GM12864 (cell line): ENCODE measurements around the gene SBK1.
"Not testable (repeated sequence)": the region's sequence is repeated elsewhere in the genome, so short reads cannot be mapped to it uniquely, and the experiment has no call there.

Experiments used
- DNase-seq: peaks from one replicate; pipeline ENCODE4 v3.0.0-alpha.2; 2011; ENCODE audit warnings: low read depth
- H3K4me3 ChIP-seq: 2 replicates; pipeline ENCODE4 v1.5.1; 2011; ENCODE audit warnings: mild to moderate bottlenecking, low read depth, low read length, control low read depth
- TF ChIP-seq, protein P1 (sequence below): IDR thresholded peaks from 2 replicates; pipeline ENCODE4 v1.5.1; 2011; ENCODE audit warnings: low read depth, mild to moderate bottlenecking, moderate library complexity, low read length, control low read depth, inconsistent platforms; ENCODE audit errors: missing control alignments

Gene SBK1

DNA sequence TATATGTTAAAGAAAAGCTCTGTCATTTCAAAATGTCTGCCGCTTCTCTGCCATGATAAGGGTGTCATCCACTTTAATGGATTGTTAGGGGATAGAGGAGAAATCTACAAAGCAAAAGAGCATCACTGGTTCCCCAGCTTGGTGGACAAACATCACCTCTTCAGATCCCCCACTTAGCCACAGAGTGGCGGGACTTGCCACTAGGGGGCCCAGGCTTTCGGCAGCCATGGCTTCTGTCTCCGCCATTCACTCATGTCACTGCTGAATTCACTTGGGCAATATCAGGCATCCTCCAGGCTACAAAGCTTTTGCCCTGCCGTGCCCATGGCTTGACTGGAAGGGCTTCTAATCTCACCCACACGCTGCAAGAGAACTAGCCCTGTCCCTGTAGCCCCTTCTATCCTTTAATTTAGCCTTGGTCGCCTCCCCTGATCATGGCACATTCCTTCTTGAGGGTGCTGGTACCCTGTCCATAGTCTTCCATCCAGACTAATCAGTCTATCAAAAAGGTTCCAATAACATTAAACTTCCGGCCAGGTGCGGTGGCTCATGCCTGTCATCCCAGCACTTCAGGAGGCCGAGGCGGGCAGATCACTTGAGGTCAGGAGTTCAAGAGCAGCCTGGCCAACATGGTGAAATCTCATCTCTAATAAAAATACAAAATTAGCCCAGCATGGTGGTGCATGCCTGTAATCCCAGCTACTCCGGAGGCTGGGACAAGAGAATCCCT lies 34.7 kb downstream of the SBK1 start:
- H3K4me3 ChIP-seq, result no peak overlapping the region
- DNase-seq, result peak; percentile 37
- TF ChIP-seq, protein P1, sequence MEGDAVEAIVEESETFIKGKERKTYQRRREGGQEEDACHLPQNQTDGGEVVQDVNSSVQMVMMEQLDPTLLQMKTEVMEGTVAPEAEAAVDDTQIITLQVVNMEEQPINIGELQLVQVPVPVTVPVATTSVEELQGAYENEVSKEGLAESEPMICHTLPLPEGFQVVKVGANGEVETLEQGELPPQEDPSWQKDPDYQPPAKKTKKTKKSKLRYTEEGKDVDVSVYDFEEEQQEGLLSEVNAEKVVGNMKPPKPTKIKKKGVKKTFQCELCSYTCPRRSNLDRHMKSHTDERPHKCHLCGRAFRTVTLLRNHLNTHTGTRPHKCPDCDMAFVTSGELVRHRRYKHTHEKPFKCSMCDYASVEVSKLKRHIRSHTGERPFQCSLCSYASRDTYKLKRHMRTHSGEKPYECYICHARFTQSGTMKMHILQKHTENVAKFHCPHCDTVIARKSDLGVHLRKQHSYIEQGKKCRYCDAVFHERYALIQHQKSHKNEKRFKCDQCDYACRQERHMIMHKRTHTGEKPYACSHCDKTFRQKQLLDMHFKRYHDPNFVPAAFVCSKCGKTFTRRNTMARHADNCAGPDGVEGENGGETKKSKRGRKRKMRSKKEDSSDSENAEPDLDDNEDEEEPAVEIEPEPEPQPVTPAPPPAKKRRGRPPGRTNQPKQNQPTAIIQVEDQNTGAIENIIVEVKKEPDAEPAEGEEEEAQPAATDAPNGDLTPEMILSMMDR, result peak; percentile 99

DNA sequence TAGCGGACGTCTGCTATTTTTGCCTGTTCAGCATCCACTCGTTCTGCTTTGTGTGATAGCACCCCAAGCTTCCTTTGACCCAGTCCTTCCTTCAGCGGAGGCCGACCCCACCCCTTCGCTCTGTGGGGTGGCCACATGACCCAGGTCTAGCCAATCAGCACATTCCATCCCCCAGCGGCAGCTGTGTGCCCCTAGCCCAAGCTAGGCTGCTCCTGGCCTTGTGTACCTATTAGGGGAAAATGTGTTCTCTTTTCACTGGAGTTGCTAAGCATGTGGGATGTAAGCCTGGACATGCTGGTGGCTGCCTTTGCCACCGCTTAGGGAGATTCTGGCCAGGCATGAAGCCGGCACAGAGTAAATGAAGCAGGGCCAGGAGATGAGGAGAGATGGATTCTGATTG lies 37.9 kb downstream of the SBK1 start:
- not testable (repeated sequence) for H3K4me3 ChIP-seq, DNase-seq

DNA sequence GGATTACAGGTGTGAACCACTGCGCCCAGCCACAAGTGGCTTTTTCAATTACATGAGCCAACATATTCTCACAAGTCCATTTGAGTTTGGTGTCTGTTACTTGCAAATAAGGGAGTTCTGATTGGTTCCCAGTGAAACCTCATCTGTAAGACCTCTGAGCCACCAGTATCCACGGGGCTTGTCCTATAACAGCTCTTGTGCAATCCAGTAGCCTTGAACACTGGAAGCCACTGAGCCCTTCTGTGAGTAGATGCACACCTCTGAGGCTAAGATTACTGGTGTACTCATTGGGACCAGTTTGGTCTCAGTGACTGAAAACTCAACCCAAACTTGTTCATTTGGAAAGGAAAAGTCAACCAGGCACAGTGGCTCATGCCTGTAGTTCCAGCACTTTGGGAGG lies 38.7 kb downstream of the SBK1 start:
- H3K4me3 ChIP-seq, DNase-seq: not testable (repeated sequence)

DNA sequence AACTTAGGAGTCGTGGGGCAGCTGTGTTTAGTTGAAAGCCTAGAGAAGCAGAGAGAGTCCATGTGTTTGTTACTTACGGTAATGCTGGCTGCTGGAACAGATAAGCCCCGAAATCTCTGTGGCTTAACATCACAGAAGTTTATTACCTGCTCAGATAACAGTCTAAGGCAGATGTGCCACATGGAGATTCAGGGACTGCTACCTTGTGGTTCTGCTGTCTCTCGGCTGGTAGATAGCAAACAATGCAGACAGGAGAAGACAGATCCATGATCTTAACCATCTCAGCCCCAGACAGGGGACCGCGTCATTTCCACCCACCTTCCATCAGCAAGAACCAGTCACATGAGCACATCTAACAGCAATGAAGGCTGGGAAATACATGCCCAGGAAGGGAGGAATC lies 40.3 kb downstream of the SBK1 start:
- H3K4me3 ChIP-seq, DNase-seq: not testable (repeated sequence)

DNA sequence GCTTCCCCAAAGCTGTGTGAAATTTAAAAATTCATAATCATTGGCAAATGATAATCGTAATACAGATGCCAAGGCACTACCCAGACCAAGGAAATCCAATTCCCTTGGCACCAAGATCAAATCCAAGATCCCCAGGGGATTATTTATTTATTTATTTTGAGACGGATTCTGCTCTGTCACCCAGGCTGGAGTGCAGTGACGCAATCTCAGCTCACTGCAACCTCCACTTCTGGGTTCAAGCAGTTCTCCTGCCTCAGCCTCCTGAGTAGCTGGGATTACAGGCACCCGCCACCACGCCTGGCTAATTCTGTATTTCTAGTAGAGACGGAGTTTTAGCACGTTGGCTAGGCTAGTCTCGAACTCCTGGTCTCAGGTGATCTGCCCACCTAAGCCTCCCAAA lies 43.4 kb downstream of the SBK1 start:
- H3K4me3 ChIP-seq, DNase-seq: not testable (repeated sequence)

DNA sequence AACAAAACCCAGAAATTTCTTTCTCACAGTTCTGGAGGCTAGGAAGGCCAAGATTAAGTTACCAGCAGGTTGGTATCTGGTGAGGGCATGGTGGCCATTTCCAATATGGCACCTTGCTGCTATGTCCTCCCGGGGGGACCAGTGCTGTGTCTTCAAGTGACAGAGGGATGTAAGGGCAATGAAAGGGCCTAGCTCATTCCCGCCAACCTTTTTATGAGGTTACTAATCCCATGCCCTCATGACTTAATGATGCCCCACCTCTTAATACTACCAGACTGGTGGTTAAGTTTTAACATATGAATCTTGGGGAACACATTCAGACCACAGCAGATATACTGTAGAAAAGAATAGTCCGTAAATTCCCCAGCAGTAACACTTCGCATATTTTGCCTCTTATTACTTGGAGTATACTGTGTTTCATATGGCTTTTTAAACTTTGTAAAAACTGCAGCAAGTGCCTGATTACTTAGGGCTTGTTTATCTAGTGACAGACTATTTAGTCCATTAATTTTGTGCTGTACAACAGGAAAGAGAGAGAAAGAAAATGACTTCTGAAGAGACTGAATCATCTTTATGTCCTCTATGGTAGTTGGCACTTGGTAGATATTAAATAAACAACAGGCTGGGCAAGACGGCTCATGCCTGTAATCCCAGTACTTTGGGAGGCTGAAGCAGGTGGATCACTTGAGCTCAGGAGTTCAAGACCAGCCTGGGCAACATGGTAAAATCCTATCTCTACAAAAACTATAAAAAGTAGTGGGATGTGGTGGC lies 44.8 kb downstream of the SBK1 start:
- not testable (repeated sequence) for H3K4me3 ChIP-seq, DNase-seq

DNA sequence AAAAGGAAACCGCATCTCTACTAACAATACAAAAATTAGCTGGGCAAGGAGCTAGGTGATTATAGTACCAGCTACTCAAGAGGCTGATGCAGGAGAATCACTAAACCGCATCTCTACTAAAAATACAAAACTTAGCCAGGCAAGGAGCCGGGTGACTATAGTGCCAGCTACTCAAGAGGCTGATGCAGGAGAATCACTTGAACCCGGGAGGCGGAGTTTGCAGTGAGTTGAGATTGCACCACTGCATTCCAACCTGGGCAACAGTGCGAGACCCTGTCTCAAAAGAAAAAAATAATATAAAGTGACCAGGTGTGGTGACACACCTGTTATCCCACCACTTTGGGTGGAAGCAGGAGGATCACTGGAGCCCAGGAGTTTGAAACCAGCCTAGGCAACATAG lies 45.9 kb downstream of the SBK1 start:
- DNase-seq, H3K4me3 ChIP-seq: not testable (repeated sequence)

DNA sequence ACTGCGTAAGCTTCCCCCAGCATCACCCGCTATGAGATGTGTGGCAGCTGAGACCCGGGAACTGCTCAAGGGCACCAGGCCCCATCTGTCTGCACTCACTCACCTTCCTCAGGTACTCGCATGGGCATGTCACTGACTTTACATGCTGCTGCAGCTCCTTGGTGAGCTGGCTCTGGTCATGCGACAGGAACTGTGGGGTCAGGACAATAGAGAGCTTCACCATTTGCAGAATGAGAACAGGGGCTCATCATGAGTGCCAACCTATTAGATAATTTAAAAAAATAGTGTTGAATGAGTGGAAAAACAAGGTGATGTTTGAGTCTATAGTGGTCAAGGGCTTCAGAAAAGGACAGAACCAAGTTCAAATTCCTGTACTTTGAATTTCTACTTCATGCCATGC lies 70.3 kb downstream of the SBK1 start:
- not testable (repeated sequence) for DNase-seq, H3K4me3 ChIP-seq

DNA sequence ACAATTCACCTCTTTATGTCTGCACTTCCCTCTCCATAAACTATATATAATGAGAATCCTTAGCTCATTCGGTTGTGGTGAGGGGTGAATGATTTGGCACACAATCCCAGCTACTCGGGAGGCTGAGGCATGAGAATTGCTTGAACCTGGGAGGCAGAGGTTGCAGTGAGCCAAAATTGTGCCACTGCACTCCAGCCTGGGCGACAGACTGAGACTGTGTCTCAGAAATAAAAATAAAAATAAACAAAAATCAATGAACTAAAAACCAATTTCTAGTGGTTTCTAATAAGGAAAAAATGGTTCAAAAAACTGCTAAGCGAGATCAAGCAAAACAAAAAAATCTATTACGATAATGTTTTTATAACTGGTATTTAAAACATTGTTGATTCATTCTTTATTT lies 71.1 kb downstream of the SBK1 start, which contains the start of gene NPIPB6:
TSS of gene NPIPB6 (minus strand) at position 101 of the 400 bp plus-strand sequence. CDS start 686 bp downstream, outside the sequence.
- H3K4me3 ChIP-seq, DNase-seq: not testable (repeated sequence)

DNA sequence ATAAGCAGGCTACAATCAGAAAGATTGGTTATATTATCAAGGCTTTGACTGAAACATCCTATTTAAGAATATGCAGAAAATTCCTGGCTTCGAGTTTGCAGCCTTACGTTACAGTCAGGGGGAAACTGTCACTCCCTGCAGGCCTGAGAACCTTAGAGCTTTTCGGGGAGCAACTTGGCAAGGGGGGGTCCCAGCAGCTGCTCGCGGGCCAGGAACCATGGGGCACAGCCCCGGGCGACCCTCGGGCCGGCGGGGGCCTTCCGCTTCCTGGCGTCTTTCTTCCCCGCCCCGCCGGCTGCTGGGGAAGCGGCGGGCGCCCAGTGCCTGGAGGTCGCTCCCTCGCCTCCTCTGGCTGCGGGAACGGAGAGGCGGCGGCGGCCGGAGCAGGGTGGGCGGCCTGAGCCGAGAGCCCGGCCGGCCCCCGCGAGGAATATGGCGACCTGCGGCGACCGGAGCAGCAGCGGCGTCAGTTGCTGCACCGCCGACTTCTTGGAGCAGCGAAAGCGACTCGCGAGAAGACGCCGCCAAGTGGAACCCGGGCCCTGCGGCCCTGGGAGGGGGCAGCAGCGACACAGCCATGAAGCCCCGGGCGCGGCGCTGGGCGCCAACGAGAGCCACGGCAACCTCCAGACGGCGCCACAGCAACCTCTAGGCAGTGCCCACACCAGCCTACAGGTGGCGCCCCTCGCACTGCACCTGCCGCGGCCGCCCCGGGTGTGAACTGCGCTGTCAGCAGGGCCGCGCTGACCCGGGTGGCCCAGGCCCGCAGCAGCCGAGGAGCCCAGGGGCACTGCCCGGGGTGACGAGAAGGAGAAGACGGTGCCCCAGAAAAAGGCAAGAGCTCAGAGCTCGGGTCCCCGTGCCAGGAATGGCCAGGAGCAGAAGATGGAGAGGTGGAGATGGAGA lies 72.2 kb downstream of the SBK1 start:
- H3K4me3 ChIP-seq, DNase-seq: not testable (repeated sequence)

DNA sequence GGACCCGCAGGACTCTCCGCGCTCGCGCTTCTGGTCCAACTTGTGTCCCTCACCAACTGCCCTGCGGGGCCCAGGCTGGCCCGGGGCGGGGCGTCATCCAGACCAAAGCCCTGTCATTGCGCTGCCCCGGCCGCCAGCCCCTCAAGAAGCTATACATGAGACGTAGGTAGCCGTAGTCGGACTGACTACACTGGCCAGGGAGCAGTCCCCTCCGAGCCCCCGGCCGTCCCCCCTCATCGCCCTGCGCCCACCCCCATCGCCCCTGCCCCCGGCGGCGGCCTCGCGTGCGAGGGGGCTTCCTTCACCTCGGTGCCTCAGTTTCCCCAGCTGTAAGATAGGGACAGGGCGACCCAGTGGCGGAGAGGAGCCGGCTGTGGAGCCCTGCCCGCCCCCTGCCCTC lies 75.6 kb downstream of the SBK1 start:
- DNase-seq, H3K4me3 ChIP-seq: not testable (repeated sequence)
